Suprapubic skin (tissue), 4 donors: Measurements from ENCODE around the gene STARD9. TPM values are rescaled to one million over a fixed set of nuclear protein-coding genes. Genes with fewer than 3 reads are reported as not detected.
A peak's percentile ranks its signal among the peaks of the same experiment; 100 is the strongest.

Experiments used
- DNase-seq, 2 donors: peaks; one replicate each; pipeline ENCODE4 v3.0.0-alpha.2; 2019; ENCODE audit warnings: low spot score in 2 of 2
- H3K27ac ChIP-seq: fragments of 200-600 bp; sonication (generic); one replicate; pipeline ENCODE4 v1.5.1; 2019
- H3K27me3 ChIP-seq: fragments of 200-600 bp; sonication (generic); one replicate; pipeline ENCODE4 v1.5.1; 2019
- H3K36me3 ChIP-seq: fragments of 200-600 bp; sonication (generic); one replicate; pipeline ENCODE4 v1.5.1; 2019
- H3K4me1 ChIP-seq: fragments of 200-600 bp; sonication (generic); one replicate; pipeline ENCODE4 v1.5.1; 2019
- H3K4me3 ChIP-seq: fragments of 200-600 bp; sonication (generic); one replicate; pipeline ENCODE4 v1.5.1; 2019; ENCODE audit warnings: mild to moderate bottlenecking
- H3K9me3 ChIP-seq: fragments of 200-600 bp; sonication (generic); one replicate; pipeline ENCODE4 v1.5.1; 2019
- EP300 ChIP-seq: sonication (generic); formaldehyde crosslinking; IDR thresholded peaks from one replicate; pipeline ENCODE4 v1.6.1; 2017; ENCODE audit warnings: antibody characterized with exemption
- POLR2A ChIP-seq, 2 donors: fragments of 450-650 bp; IDR thresholded peaks; one replicate each; pipeline ENCODE4 v1.6.1; 2017; ENCODE audit warnings: antibody characterized with exemption in 2 of 2, mild to moderate bottlenecking in 2 of 2, moderate library complexity in 2 of 2
- POLR2AphosphoS5 ChIP-seq, 3 donors: sonication (generic); formaldehyde crosslinking; IDR thresholded peaks; one replicate each; pipeline ENCODE4 v1.6.1; 2017; ENCODE audit warnings: antibody characterized with exemption in 3 of 3
- WGBS: methylation state at CpG from one replicate; pipeline ENCODE4 v1.1.5; 2018; 5-methylcytosine and 5-hydroxymethylcytosine counted together
- total RNA-seq, 4 donors: library from RNA; depleted of rRNA; stranded (reverse); fragments of >200 nt; gene quantifications; one replicate each; pipeline ENCODE4 v1.1.0, GENCODE V29; 2016
- TF ChIP-seq, protein P1 (sequence below), 2 donors: fragments of 200-600 bp in 1 of 2; fragments of 450-650 bp in 1 of 2; sonication (generic) in 1 of 2; IDR thresholded peaks; one replicate each; pipeline ENCODE4 v1.5.1; 2016 to 2019; ENCODE audit warnings: antibody characterized with exemption in 2 of 2, mild to moderate bottlenecking in 1 of 2, moderate library complexity in 1 of 2

The STARD9 gene
- total RNA-seq, 4 donors from 2014 or later, result 5.0 to 24.6 (median 7.6) TPM

DNA sequence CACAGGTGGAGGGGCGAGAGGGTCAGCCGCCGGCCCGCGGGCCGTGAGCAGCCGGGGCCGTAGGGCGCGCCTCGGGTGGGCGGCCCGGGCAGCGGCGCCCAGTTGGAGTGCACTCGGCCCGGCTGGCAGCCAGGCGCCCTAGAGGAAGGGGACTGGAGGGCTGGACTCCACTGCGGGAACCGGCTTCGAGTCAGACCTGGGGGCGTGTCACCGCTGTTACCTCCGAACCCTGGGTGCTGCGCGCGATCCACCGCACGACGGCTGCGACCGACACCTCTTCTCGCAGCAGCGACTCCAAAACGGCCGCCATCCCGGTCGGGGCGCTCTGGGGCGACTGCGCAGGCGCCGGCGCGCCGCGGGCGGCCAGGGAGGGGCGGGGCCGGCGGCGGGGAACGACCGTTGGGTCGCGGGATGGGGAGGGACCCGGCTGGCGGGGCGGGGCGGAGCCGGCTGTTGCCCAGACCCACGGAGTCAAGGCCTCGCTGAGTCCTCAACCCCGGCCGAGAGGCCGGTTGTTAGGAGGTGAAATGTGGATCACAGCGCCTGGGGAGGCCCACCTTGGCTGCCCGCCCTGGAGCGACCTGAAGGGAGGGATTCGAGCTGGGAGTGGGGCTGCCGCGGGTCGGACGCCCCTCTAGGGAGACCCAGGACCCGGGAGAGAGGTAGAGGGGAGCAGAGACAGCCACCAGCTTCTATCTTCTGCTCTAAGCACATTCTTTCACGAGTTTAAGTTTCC is 161.6 kb downstream of the STARD9 start, which contains the start of gene CDAN1:
CDAN1 (minus strand) TSS at position 336 of the 736 bp plus-strand sequence; CDS start at position 310, 26 bp downstream.
- Histone ChIP-seq H3K9me3 (no peaks in the 10 kb centered on the region), H3K4me1 (peaks cover 16% of the 10 kb centered on the region), H3K36me3 (peaks cover 31% of the 10 kb centered on the region), H3K4me3 (peak within 1 kb of the TSS; percentile 67), H3K27ac (peak within 1 kb of the TSS; percentile 88), H3K27me3 (no peaks in the 10 kb centered on the region)
- WGBS, result 0% methylated on average over 20 of the region's 76 CpGs
- DNase-seq, result peak; percentile 93 to 95
- TF ChIP-seq EP300 (no peak), POLR2AphosphoS5 (IDR thresholded peaks at IDR 0.05) (no peak), POLR2A (IDR thresholded peaks at IDR 0.05) (peak in 1 of 2 donors; percentile 34)
- TF ChIP-seq, protein P1, sequence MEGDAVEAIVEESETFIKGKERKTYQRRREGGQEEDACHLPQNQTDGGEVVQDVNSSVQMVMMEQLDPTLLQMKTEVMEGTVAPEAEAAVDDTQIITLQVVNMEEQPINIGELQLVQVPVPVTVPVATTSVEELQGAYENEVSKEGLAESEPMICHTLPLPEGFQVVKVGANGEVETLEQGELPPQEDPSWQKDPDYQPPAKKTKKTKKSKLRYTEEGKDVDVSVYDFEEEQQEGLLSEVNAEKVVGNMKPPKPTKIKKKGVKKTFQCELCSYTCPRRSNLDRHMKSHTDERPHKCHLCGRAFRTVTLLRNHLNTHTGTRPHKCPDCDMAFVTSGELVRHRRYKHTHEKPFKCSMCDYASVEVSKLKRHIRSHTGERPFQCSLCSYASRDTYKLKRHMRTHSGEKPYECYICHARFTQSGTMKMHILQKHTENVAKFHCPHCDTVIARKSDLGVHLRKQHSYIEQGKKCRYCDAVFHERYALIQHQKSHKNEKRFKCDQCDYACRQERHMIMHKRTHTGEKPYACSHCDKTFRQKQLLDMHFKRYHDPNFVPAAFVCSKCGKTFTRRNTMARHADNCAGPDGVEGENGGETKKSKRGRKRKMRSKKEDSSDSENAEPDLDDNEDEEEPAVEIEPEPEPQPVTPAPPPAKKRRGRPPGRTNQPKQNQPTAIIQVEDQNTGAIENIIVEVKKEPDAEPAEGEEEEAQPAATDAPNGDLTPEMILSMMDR (IDR thresholded peaks at IDR 0.05), result no peak

DNA sequence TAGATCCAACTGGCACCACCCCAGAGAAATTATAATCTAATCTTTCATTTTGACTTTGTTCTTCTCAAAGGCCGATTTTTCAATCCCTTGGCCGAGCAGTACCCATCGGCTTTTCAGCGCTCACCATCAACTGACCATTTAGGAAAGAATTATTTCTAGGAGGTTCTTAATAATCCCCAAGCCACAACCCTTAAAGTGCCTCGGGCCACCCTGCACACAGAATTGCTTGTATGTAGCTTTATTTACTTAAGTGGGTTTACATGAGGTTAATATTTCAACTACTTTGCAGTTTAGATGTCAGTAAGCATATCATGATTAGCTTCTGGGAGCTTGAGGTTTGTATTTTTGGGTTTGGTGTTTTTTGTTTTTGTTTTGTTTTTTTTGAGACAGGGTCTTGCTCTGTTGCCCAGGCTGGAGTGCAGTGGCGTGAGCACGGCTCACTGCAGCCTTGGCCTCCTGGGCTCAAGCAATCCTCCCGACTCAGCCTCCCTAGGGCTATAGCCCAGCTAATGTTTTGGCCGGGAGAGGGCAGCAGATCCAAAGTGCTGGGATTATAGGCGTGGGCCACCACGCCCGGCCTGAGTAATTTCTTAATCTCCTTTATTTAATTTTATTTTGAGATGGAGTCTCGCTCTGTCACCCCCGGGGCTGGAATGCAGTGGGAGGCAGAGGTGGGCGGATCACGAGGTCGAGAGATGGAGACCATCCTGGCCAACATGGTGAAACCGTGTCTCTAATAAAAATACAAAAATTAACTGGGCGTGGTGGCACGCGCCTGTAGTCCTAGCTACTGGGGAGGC is 162.3 kb downstream of the STARD9 start:
- no peaks in the 10 kb centered on the region for H3K27me3 ChIP-seq
- 74% methylated on average over 21 of the region's 21 CpGs for WGBS
- no peak for DNase-seq
- H3K9me3 ChIP-seq, result no peaks in the 10 kb centered on the region
- H3K4me1 ChIP-seq, result peaks cover 16% of the 10 kb centered on the region
- H3K27ac ChIP-seq, result peak overlapping the region; percentile 88
- TF ChIP-seq, protein P1 (IDR thresholded peaks at IDR 0.05), result peak; percentile 5 to 18
- TF ChIP-seq EP300 (no peak), POLR2AphosphoS5 (IDR thresholded peaks at IDR 0.05) (no peak), POLR2A (IDR thresholded peaks at IDR 0.05) (no peak)
- H3K36me3 ChIP-seq, result peaks cover 24% of the 10 kb centered on the region
- peak overlapping the region; percentile 67 for H3K4me3 ChIP-seq

DNA sequence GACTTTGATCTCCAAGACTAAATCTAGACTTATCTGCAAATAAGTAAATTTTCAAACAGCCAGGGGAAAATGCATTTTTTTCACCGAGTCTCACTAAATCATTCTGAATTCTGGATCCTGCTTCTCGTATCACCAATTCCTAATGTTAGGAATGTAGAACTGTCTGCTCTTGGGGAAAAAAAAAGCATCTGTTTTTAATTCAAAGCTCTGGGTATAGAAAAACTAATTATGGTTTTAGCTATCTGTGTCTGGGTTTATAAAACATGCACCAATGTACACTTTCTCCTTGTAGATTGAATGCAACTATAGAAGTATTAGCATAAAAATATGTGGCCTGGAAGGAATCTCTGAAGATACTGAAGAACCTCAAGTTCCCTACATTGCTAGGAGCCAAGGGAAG is 166.3 kb downstream of the STARD9 start:
- H3K27me3 ChIP-seq, result no peaks in the 10 kb centered on the region
- no peak overlapping the region for H3K4me3 ChIP-seq
- H3K9me3 ChIP-seq, result no peaks in the 10 kb centered on the region
- peaks cover 7% of the 10 kb centered on the region for H3K4me1 ChIP-seq
- no peak for DNase-seq
- TF ChIP-seq, protein P1 (IDR thresholded peaks at IDR 0.05), result no peak
- TF ChIP-seq EP300 (no peak), POLR2AphosphoS5 (IDR thresholded peaks at IDR 0.05) (no peak), POLR2A (IDR thresholded peaks at IDR 0.05) (no peak)
- WGBS, result 77% methylated on average over 2 of the region's 2 CpGs
- H3K36me3 ChIP-seq, result peaks cover 8% of the 10 kb centered on the region
- no peak overlapping the region for H3K27ac ChIP-seq

DNA sequence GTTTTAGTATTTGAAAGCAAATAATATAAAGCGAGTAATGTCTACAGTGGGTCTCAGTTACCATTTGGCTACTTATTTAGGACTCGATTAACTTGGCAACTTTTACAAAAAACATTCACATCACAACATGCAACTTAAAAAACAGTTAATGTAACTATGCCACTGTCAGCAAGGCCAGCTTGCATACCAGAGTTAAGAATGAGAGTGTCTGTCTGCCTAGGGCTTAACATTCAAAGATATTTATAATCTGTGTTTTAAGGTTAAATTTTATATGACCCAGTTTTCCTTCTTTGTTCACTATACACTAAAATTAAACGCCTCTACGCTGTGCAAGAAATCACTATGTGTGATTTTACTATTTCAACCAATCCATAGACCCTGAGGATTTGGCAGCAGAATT is 166.7 kb downstream of the STARD9 start:
- no peak for DNase-seq
- Histone ChIP-seq H3K36me3 (peaks cover 8% of the 10 kb centered on the region), H3K27ac (no peak overlapping the region), H3K27me3 (no peaks in the 10 kb centered on the region), H3K4me1 (peaks cover 6% of the 10 kb centered on the region), H3K9me3 (no peaks in the 10 kb centered on the region), H3K4me3 (no peak overlapping the region)
- TF ChIP-seq POLR2A (IDR thresholded peaks at IDR 0.05) (no peak), EP300 (no peak), POLR2AphosphoS5 (IDR thresholded peaks at IDR 0.05) (no peak)
- TF ChIP-seq, protein P1 (IDR thresholded peaks at IDR 0.05), result no peak
- WGBS, result 85% methylated on average over 4 of the region's 4 CpGs

DNA sequence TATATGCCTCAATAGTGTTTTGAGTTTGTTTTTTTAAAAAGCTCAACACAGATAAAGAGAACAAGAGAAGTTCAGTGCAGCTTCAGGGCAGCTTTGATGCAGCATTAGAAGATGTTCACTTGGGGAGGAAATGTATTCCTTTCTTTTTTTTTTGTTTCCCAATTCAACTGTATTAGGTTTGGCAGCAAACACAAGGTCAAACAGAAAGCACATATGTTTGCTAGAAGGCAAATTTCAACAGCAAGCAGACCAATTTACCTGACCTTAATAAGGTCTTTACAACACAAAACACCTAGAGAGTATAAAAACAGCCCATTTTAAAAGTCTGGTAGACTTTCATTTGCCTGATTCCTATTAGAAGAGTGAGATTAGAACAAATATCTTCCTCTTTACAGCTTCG is 168.8 kb downstream of the STARD9 start:
- WGBS, result 96% methylated on average over 1 of the region's 1 CpG
- Histone ChIP-seq H3K9me3 (no peaks in the 10 kb centered on the region), H3K4me3 (no peak overlapping the region), H3K4me1 (no peaks in the 10 kb centered on the region), H3K27ac (no peak overlapping the region), H3K36me3 (peaks cover 8% of the 10 kb centered on the region), H3K27me3 (no peaks in the 10 kb centered on the region)
- TF ChIP-seq POLR2A (IDR thresholded peaks at IDR 0.05) (no peak), EP300 (no peak), POLR2AphosphoS5 (IDR thresholded peaks at IDR 0.05) (no peak)
- TF ChIP-seq, protein P1 (IDR thresholded peaks at IDR 0.05), result no peak
- DNase-seq, result no peak
